GM19324 (cell line): ENCODE measurements around the gene LMNTD1.
"Not testable (repeated sequence)": the region's sequence is repeated elsewhere in the genome, so short reads cannot be mapped to it uniquely, and the experiment has no call there.

Experiments
- ATAC-seq: cut with Tn5 transposase; IDR thresholded peaks from one replicate; pipeline ENCODE4 v1.9.1; 2021; ENCODE audit warnings: mild to moderate bottlenecking, moderate library complexity; ENCODE audit not compliant: unreplicated experiment, low FRiP score

Gene LMNTD1

GRCh38 chr12:25435431-25435830 lies 117.7 kb downstream of the LMNTD1 start:
- no peak for ATAC-seq

- no peak for ATAC-seq
Observed at GRCh38 chr12:25434515-25434914, 118.6 kb downstream of the LMNTD1 start.

- no peak for ATAC-seq
Observed at GRCh38 chr12:25433581-25434325, 119.3 kb downstream of the LMNTD1 start.

- no peak for ATAC-seq
Observed at GRCh38 chr12:25433024-25433423, 120.1 kb downstream of the LMNTD1 start.

- no peak for ATAC-seq
Observed at GRCh38 chr12:25427337-25428249, 125.5 kb downstream of the LMNTD1 start.

- not testable (repeated sequence) for ATAC-seq
Observed at GRCh38 chr12:25426821-25427220, 126.3 kb downstream of the LMNTD1 start.
